Measurements from ENCODE around the gene ZBTB34. TPM values are rescaled to one million over a fixed set of nuclear protein-coding genes. Genes with fewer than 3 reads are reported as not detected.

ZBTB34 gene
- total RNA-seq, 4 donors from 2014 or later, result 4.0 to 8.2 (median 4.5) TPM

- TF ChIP-seq CTCF (IDR thresholded peaks at IDR 0.05) (no peak), POLR2A (IDR thresholded peaks at IDR 0.05) (no peak)
- H3K9me3 ChIP-seq, result no peaks in the 10 kb centered on the region
- no peak for DNase-seq
- no peaks in the 10 kb centered on the region for H3K4me1 ChIP-seq
- H3K4me3 ChIP-seq, result no peak overlapping the region
- no peak overlapping the region for H3K27ac ChIP-seq
- peaks cover 0 to 48% (median 0%) of the 10 kb centered on the region in 4 donors for H3K27me3 ChIP-seq
- intact Hi-C loops (cut with DNase I), result no loop called here
- WGBS, 2 donors, result 77 to 81% methylated on average over 6 of the region's 6 CpGs
- H3K36me3 ChIP-seq, result no peaks in the 10 kb centered on the region
Measured at GRCh38 chr9:126851286-126851880, 9.1 kb upstream of the ZBTB34 start.

- no peaks in the 10 kb centered on the region for H3K9me3 ChIP-seq
- WGBS, 2 donors, result 29 to 37% methylated on average over 3 of the region's 3 CpGs
- no peak overlapping the region for H3K27ac ChIP-seq
- no peak overlapping the region for H3K4me3 ChIP-seq
- H3K36me3 ChIP-seq, result no peaks in the 10 kb centered on the region
- no peak for DNase-seq
- no peaks in the 10 kb centered on the region for H3K4me1 ChIP-seq
- TF ChIP-seq CTCF (IDR thresholded peaks at IDR 0.05) (no peak), POLR2A (IDR thresholded peaks at IDR 0.05) (no peak)
- intact Hi-C loops (cut with DNase I), result no loop called here
- peaks cover 0 to 49% (median 0%) of the 10 kb centered on the region in 4 donors for H3K27me3 ChIP-seq
Measured at GRCh38 chr9:126852086-126852688, 8.3 kb upstream of the ZBTB34 start.

- H3K4me1 ChIP-seq, result peaks cover 0 to 9% (median 0%) of the 10 kb centered on the region in 3 donors
- 42 to 76% methylated on average over 3 to 5 of the region's 5 CpGs for WGBS, 2 donors
- H3K36me3 ChIP-seq, result no peaks in the 10 kb centered on the region
- no peak overlapping the region for H3K4me3 ChIP-seq
- intact Hi-C loops (cut with DNase I), result no loop called here
- H3K27me3 ChIP-seq, result peaks cover 0 to 51% (median 0%) of the 10 kb centered on the region in 4 donors
- DNase-seq, result no peak
- TF ChIP-seq POLR2A (IDR thresholded peaks at IDR 0.05), result no peak
- no peak for TF ChIP-seq CTCF (IDR thresholded peaks at IDR 0.05)
- H3K27ac ChIP-seq, result no peak overlapping the region
- H3K9me3 ChIP-seq, result no peaks in the 10 kb centered on the region
Measured at GRCh38 chr9:126853667-126854066, 6.8 kb upstream of the ZBTB34 start.

GRCh38 chr9:126854734-126855133 lies 5.7 kb upstream of the ZBTB34 start:
- WGBS, 2 donors, result 33 to 39% methylated on average over 7 of the region's 7 CpGs
- H3K4me3 ChIP-seq, result no peak overlapping the region
- H3K4me1 ChIP-seq, result peaks cover 0 to 13% (median 0%) of the 10 kb centered on the region in 3 donors
- no peak for DNase-seq
- intact Hi-C loops (cut with DNase I), result no loop called here
- H3K36me3 ChIP-seq, result no peaks in the 10 kb centered on the region
- no peak for TF ChIP-seq POLR2A (IDR thresholded peaks at IDR 0.05)
- no peak for TF ChIP-seq CTCF (IDR thresholded peaks at IDR 0.05)
- peaks cover 0 to 45% (median 0%) of the 10 kb centered on the region in 4 donors for H3K27me3 ChIP-seq
- no peaks in the 10 kb centered on the region for H3K9me3 ChIP-seq
- H3K27ac ChIP-seq, result no peak overlapping the region

GRCh38 chr9:126856326-126856877 lies 4.0 kb upstream of the ZBTB34 start:
- no peak for DNase-seq

More at GRCh38 chr9:126856326-126856877, 4.0 kb upstream of the ZBTB34 start:
- intact Hi-C loops (cut with DNase I), result no loop called here
- Histone ChIP-seq H3K9me3 (no peaks in the 10 kb centered on the region), H3K27ac (no peak overlapping the region), H3K36me3 (no peaks in the 10 kb centered on the region), H3K4me1 (peaks cover 0 to 23% (median 9%) of the 10 kb centered on the region in 3 donors), H3K27me3 (peaks cover 0 to 36% (median 0%) of the 10 kb centered on the region in 4 donors), H3K4me3 (no peak overlapping the region)
- TF ChIP-seq POLR2A (IDR thresholded peaks at IDR 0.05) (no peak), CTCF (IDR thresholded peaks at IDR 0.05) (no peak)
- 85 to 86% methylated on average over 6 of the region's 6 CpGs for WGBS, 2 donors
